HCT116 (cell line): ENCODE data around the gene THBD. TPM values are rescaled to one million over a fixed set of nuclear protein-coding genes. Genes with fewer than 3 reads are reported as not detected.

Source experiments
- ATAC-seq: fragments of 200-7000 bp; cut with Tn5 transposase; 2 replicates; pipeline ENCODE4 v1.9.1; 2020; ENCODE audit warnings: mild to moderate bottlenecking, moderate library complexity
- BruUV-seq: library from RNA; stranded (reverse); fragments of 400-500 nt; replicated peaks from 2 replicates; lab custom pipeline; 2021; lab: Mats Ljungman, UMichigan
- CTCF ChIA-PET: fragments of 300-600 bp; sonication (Branson Sonifier 250); formaldehyde crosslinking; loops from one replicate; lab custom pipeline; 2021; ENCODE audit warnings: antibody characterized with exemption; lab: Charles Lee
- POLR2A ChIA-PET: fragments of 300-600, 350-600 bp; sonication (Branson Sonifier 250); formaldehyde crosslinking; loops from one replicate; lab custom pipeline; 2021; ENCODE audit warnings: antibody characterized with exemption; lab: Charles Lee
- RAD21 ChIA-PET, 2 experiments: fragments of 300-600 bp; sonication (Branson Sonifier 250); formaldehyde crosslinking; loops; one replicate each; lab custom pipeline; 2023; ENCODE audit warnings: low total read pairs in 2 of 2; ENCODE audit not compliant: uncharacterized antibody in 2 of 2, unreplicated experiment in 2 of 2, low non-redundant PET in 1 of 2; lab: Charles Lee
- DNase-seq: peaks from one replicate; pipeline ENCODE4 v3.0.0-alpha.2; 2010; ENCODE audit warnings: low read depth, low spot score
- H2AFZ ChIP-seq: fragments of 200-600 bp; shearing (Covaris generic), sonication (generic); 2 replicates; pipeline ENCODE4 v1.6.1; 2017; ENCODE audit warnings: low read depth, mixed run types, mixed read lengths, antibody characterized with exemption, low read length; ENCODE audit not compliant: poor library complexity, severe bottlenecking
- H3K27ac ChIP-seq: 2 replicates; pipeline ENCODE4 v1.5.1; 2012; ENCODE audit warnings: low read depth, low read length
- H3K27me3 ChIP-seq: fragments of 200-600 bp; sonication (generic); 2 replicates; pipeline ENCODE4 v1.6.1; 2016; ENCODE audit warnings: mixed run types, low read length, mixed read lengths; ENCODE audit not compliant: insufficient read depth
- H3K36me3 ChIP-seq, 2 experiments: fragments of 200-500 bp in 1 of 2; fragments of 200-600 bp in 1 of 2; sonication (Bioruptor generic) in 1 of 2; sonication (generic) in 1 of 2; 2 replicates each; pipeline versions ENCODE4 v1.5.1 to v1.6.1; 2014 to 2016; ENCODE audit warnings: low read length in 2 of 2, inconsistent platforms in 1 of 2, mixed read lengths in 1 of 2, mixed run types in 1 of 2; ENCODE audit not compliant: insufficient read depth in 2 of 2, control insufficient read depth in 1 of 2
- H3K4me1 ChIP-seq, 2 experiments: fragments of 200-600 bp in 1 of 2; sonication (generic) in 1 of 2; 2 replicates each; pipeline versions ENCODE4 v1.5.1 to v1.6.1; 2012 to 2017; ENCODE audit warnings: low read length in 2 of 2, inconsistent platforms in 1 of 2, mild to moderate bottlenecking in 1 of 2, mixed read lengths in 1 of 2, mixed run types in 1 of 2, moderate library complexity in 1 of 2; ENCODE audit not compliant: insufficient read depth in 2 of 2, control insufficient read depth in 1 of 2
- H3K4me2 ChIP-seq: fragments of 200-600 bp; sonication (generic); 2 replicates; pipeline ENCODE4 v1.6.1; 2017; ENCODE audit warnings: mixed run types, low read length, mixed read lengths
- H3K4me3 ChIP-seq, 2 experiments: fragments of 200-600 bp in 1 of 2; sonication (generic) in 1 of 2; replicated peaks in 1 of 2; 2 replicates each; pipeline ENCODE4 v1.5.1; 2011 to 2016; ENCODE audit warnings: low read length in 2 of 2, control low read depth in 1 of 2, low read depth in 1 of 2, mild to moderate bottlenecking in 1 of 2, mixed read lengths in 1 of 2, mixed run types in 1 of 2
- H3K79me2 ChIP-seq: fragments of 200-600 bp; sonication (generic); 2 replicates; pipeline ENCODE4 v1.6.1; 2017; ENCODE audit warnings: mild to moderate bottlenecking, mixed run types, low read length, moderate library complexity, mixed read lengths; ENCODE audit not compliant: insufficient read depth
- H3K9ac ChIP-seq: fragments of 200-600 bp; sonication (generic); 2 replicates; pipeline ENCODE4 v1.6.1; 2016; ENCODE audit warnings: low read length, mixed read lengths
- H3K9me2 ChIP-seq: fragments of 200-600 bp; sonication (generic), shearing (Covaris generic); 2 replicates; pipeline ENCODE4 v1.6.1; 2017; ENCODE audit warnings: mixed run types, mild to moderate bottlenecking, moderate library complexity; ENCODE audit not compliant: insufficient read depth
- H3K9me3 ChIP-seq, 2 experiments: fragments of 200-500 bp in 1 of 2; fragments of 200-600 bp in 1 of 2; sonication (Bioruptor generic) in 1 of 2; sonication (generic) in 1 of 2; 2 replicates each; pipeline ENCODE4 v1.6.1; 2014 to 2017; ENCODE audit warnings: low read length in 2 of 2, mixed read lengths in 2 of 2, inconsistent platforms in 1 of 2, low read depth in 1 of 2, mild to moderate bottlenecking in 1 of 2, mixed run types in 1 of 2, moderate library complexity in 1 of 2; ENCODE audit not compliant: control insufficient read depth in 1 of 2, insufficient read depth in 1 of 2
- H4K20me1 ChIP-seq: fragments of 200-600 bp; sonication (generic), shearing (Covaris generic); 2 replicates; pipeline ENCODE4 v1.6.1; 2017; ENCODE audit warnings: mixed run types, mild to moderate bottlenecking, moderate library complexity; ENCODE audit not compliant: insufficient read depth
- ATF3 ChIP-seq: IDR thresholded peaks from 2 replicates; pipeline ENCODE4 v1.6.1; 2012
- CBX3 ChIP-seq: IDR thresholded peaks from 2 replicates; pipeline ENCODE4 v1.6.1; 2012; ENCODE audit warnings: low read depth
- CEBPB ChIP-seq: IDR thresholded peaks from 2 replicates; pipeline ENCODE4 v1.6.1; 2012; ENCODE audit warnings: low read depth
- EGR1 ChIP-seq: IDR thresholded peaks from 2 replicates; pipeline ENCODE4 v1.6.1; 2012; ENCODE audit warnings: low read depth
- EZH2 ChIP-seq: fragments of 200-600 bp; sonication (generic); IDR thresholded peaks from 2 replicates; pipeline ENCODE4 v1.6.1; 2017; ENCODE audit warnings: antibody characterized with exemption, mixed run types
- EZH2phosphoT487 ChIP-seq: fragments of 200-600 bp; IDR thresholded peaks from 2 replicates; pipeline ENCODE4 v1.6.1; 2018; ENCODE audit warnings: antibody characterized with exemption, borderline replicate concordance
- FOSL1 ChIP-seq: IDR thresholded peaks from 2 replicates; pipeline ENCODE4 v1.6.1; 2012; ENCODE audit warnings: low read depth
- REST ChIP-seq: IDR thresholded peaks from 2 replicates; pipeline ENCODE4 v1.6.1; 2012; ENCODE audit warnings: low read depth
- SRF ChIP-seq: IDR thresholded peaks from 2 replicates; pipeline ENCODE4 v1.6.1; 2012; ENCODE audit warnings: low read depth
- YY1 ChIP-seq: IDR thresholded peaks from 2 replicates; pipeline ENCODE4 v1.6.1; 2011; ENCODE audit warnings: low read length, low read depth, moderate library complexity, mild to moderate bottlenecking; ENCODE audit not compliant: insufficient replicate concordance; ENCODE audit errors: extremely low read depth
- intact Hi-C: fragments of 100-400 bp; cut with micrococcal nuclease; formaldehyde crosslinking; loops from 2 replicates; pipeline ENCODE4 v1.10.0; 2022
- total RNA-seq: library from RNA; stranded (reverse); gene quantifications from one replicate; pipeline ENCODE4 v1.2.1, GENCODE V29; 2021; ENCODE audit not compliant: unreplicated experiment

THBD gene
- total RNA-seq, 1 experiment from 2014 or later, result 0.39 TPM

GRCh38 chr20:23019403-23019802, 30.1 kb downstream of the THBD start:
- Histone ChIP-seq H3K79me2 (no peaks in the 10 kb centered on the region), H3K9me2 (no peaks in the 10 kb centered on the region), H4K20me1 (no peaks in the 10 kb centered on the region), H3K4me2 (no peak overlapping the region), H3K9me3 (no peaks in the 10 kb centered on the region), H2AFZ (no peak overlapping the region), H3K27me3 (0 out of 2 replicates have a peak, but pooled peaks cover 3% of the 10 kb centered on the region), H3K27ac (no peak overlapping the region), H3K4me1 (no peaks in the 10 kb centered on the region), H3K9ac (no peak overlapping the region), H3K4me3 (no peak overlapping the region), H3K36me3 (no peaks in the 10 kb centered on the region)
- CTCF ChIA-PET, result no interaction called here
- TF ChIP-seq ATF3 (no peak), CEBPB (no peak), EZH2phosphoT487 (no peak), EZH2 (no peak), SRF (no peak), YY1 (no peak), EGR1 (no peak), FOSL1 (no peak), REST (no peak), CBX3 (no peak)
- RAD21 ChIA-PET, result no interaction called here
- intact Hi-C loops, result no loop called here
- POLR2A ChIA-PET, result no interaction called here
- no TSS peak for BruUV-seq
- ATAC-seq (no peak), DNase-seq (no peak)
